SU-DHL-6 (cell line): ENCODE measurements around the gene TSGA10.

Source experiments
- H2AFZ ChIP-seq: fragments of 200-600 bp; sonication (generic); 2 replicates; pipeline ENCODE4 v1.6.1; 2014; ENCODE audit warnings: low read depth, mild to moderate bottlenecking, moderate library complexity, mixed read lengths, antibody characterized with exemption, low read length; ENCODE audit not compliant: severe bottlenecking
- H3F3A ChIP-seq: fragments of 200-600 bp; shearing (Covaris generic); 2 replicates; pipeline ENCODE4 v1.6.0; 2016; ENCODE audit warnings: antibody characterized with exemption, mild to moderate bottlenecking; ENCODE audit not compliant: insufficient read depth
- H3K27ac ChIP-seq: fragments of 200-600 bp; sonication (generic); 2 replicates; pipeline ENCODE4 v1.5.1; 2016; ENCODE audit warnings: low read depth, mild to moderate bottlenecking, low read length, moderate library complexity, mixed read lengths
- H3K27me3 ChIP-seq: fragments of 200-600 bp; sonication (generic), shearing (Covaris generic); 2 replicates; pipeline ENCODE4 v1.6.0; 2014; ENCODE audit warnings: mild to moderate bottlenecking, low read length
- H3K36me3 ChIP-seq: fragments of 200-600 bp; sonication (generic); 2 replicates; pipeline ENCODE4 v1.6.1; 2014; ENCODE audit warnings: mild to moderate bottlenecking, low read length, mixed read lengths
- H3K4me2 ChIP-seq: fragments of 300-600, 200-600 bp; shearing (Covaris generic), sonication (generic); 2 replicates; pipeline ENCODE4 v1.6.0; 2014; ENCODE audit warnings: low read length, low read depth, mild to moderate bottlenecking; ENCODE audit not compliant: poor library complexity, severe bottlenecking
- H3K4me3 ChIP-seq: fragments of 200-600 bp; sonication (generic); 2 replicates; pipeline ENCODE4 v1.5.1; 2014; ENCODE audit warnings: antibody characterized with exemption, low read length, mild to moderate bottlenecking, mixed read lengths; ENCODE audit not compliant: insufficient read depth, poor library complexity, severe bottlenecking
- H3K79me2 ChIP-seq: fragments of 200-600 bp; sonication (generic); 2 replicates; pipeline ENCODE4 v1.6.1; 2014; ENCODE audit warnings: mild to moderate bottlenecking, low read length, moderate library complexity; ENCODE audit not compliant: insufficient read depth
- H3K9ac ChIP-seq: fragments of 200-600 bp; sonication (generic); 2 replicates; pipeline ENCODE4 v1.7.0; 2014; ENCODE audit warnings: mild to moderate bottlenecking, low read length
- H3K9me2 ChIP-seq: fragments of 200-600 bp; sonication (generic); replicated peaks from 2 replicates; pipeline ENCODE4 v1.6.1; 2014; ENCODE audit warnings: low read length; ENCODE audit not compliant: insufficient read depth
- H3K9me3 ChIP-seq: fragments of 200-600 bp; sonication (generic); 2 replicates; pipeline ENCODE4 v1.6.1; 2014; ENCODE audit warnings: low read length, mixed read lengths; ENCODE audit not compliant: insufficient read depth
- H4K20me1 ChIP-seq: fragments of 200-600 bp; sonication (generic); 2 replicates; pipeline ENCODE4 v1.6.1; 2014; ENCODE audit warnings: low read depth, mild to moderate bottlenecking, antibody characterized with exemption, low read length, moderate library complexity, mixed read lengths
- CTCF ChIP-seq: fragments of 200-600 bp; sonication (generic); IDR thresholded peaks from one replicate; pipeline ENCODE4 v1.5.1; 2017; ENCODE audit warnings: antibody characterized with exemption, mild to moderate bottlenecking, low read length, moderate library complexity; ENCODE audit not compliant: insufficient read depth, poor library complexity, severe bottlenecking
- EZH2phosphoT487 ChIP-seq: fragments of 200-600 bp; sonication (generic), shearing (Covaris generic); conservative IDR thresholded peaks from 2 replicates; pipeline ENCODE4 v1.6.1; 2018; ENCODE audit warnings: mild to moderate bottlenecking, antibody characterized with exemption, low read length, moderate library complexity, mixed read lengths

TSGA10 gene

GRCh38 chr2:99096728-99097127 is 58.0 kb downstream of the TSGA10 start:
- Histone ChIP-seq H3F3A (no peaks in the 10 kb centered on the region), H3K27me3 (no peaks in the 10 kb centered on the region), H3K27ac (no peak overlapping the region), H3K79me2 (no peaks in the 10 kb centered on the region), H3K36me3 (no peaks in the 10 kb centered on the region), H3K9me2 (no peaks in the 10 kb centered on the region), H3K9ac (no peak overlapping the region), H3K4me3 (no peak overlapping the region), H4K20me1 (no peaks in the 10 kb centered on the region), H3K9me3 (no peaks in the 10 kb centered on the region), H3K4me2 (no peak overlapping the region), H2AFZ (no peak overlapping the region)
- TF ChIP-seq CTCF (no peak), EZH2phosphoT487 (no peak)

GRCh38 chr2:99088017-99088416 is 66.7 kb downstream of the TSGA10 start:
- no peak overlapping the region for H3K9ac ChIP-seq
- H3K4me3 ChIP-seq: no peak overlapping the region
- no peaks in the 10 kb centered on the region for H3K27me3 ChIP-seq
- H3K79me2 ChIP-seq: no peaks in the 10 kb centered on the region
- no peaks in the 10 kb centered on the region for H3K9me2 ChIP-seq
- TF ChIP-seq CTCF: no peak
- no peak for TF ChIP-seq EZH2phosphoT487
- H4K20me1 ChIP-seq: no peaks in the 10 kb centered on the region
- no peak overlapping the region for H3K27ac ChIP-seq
- no peaks in the 10 kb centered on the region for H3K9me3 ChIP-seq
- H3K4me2 ChIP-seq: no peak overlapping the region
- H3K36me3 ChIP-seq: no peaks in the 10 kb centered on the region
- no peaks in the 10 kb centered on the region for H3F3A ChIP-seq
- no peak overlapping the region for H2AFZ ChIP-seq

GRCh38 chr2:99086385-99086784 is 68.4 kb downstream of the TSGA10 start:
- Histone ChIP-seq H3K9ac (no peak overlapping the region), H3K4me3 (no peak overlapping the region), H3K27me3 (no peaks in the 10 kb centered on the region), H4K20me1 (no peaks in the 10 kb centered on the region), H3K36me3 (no peaks in the 10 kb centered on the region), H3K9me3 (no peaks in the 10 kb centered on the region), H3K79me2 (no peaks in the 10 kb centered on the region), H3K9me2 (no peaks in the 10 kb centered on the region), H3K4me2 (no peak overlapping the region), H3F3A (no peaks in the 10 kb centered on the region), H3K27ac (no peak overlapping the region), H2AFZ (no peak overlapping the region)
- TF ChIP-seq CTCF (no peak), EZH2phosphoT487 (no peak)
